Measurements from ENCODE around the gene NCAPH2.

The NCAPH2 gene

GRCh38 chr22:50507991-50508884 is at the start of gene NCAPH2:
Gene NCAPH2 (plus strand): TSS chr22:50508224. CDS start chr22:50508338, 114 bp downstream.
- DNase-seq: peak; percentile 37

- DNase-seq: no peak
Measured at GRCh38 chr22:50459016-50459415, 49.0 kb upstream of the NCAPH2 start.

- no peak for DNase-seq
Measured at GRCh38 chr22:50459496-50460140, 48.4 kb upstream of the NCAPH2 start.

- DNase-seq: no peak
Measured at GRCh38 chr22:50460938-50461337, 47.1 kb upstream of the NCAPH2 start.

GRCh38 chr22:50461536-50461935 is 46.5 kb upstream of the NCAPH2 start:
- DNase-seq: no peak

- DNase-seq: no peak
Measured at GRCh38 chr22:50461979-50462540, 46.0 kb upstream of the NCAPH2 start.

- DNase-seq: no peak
Measured at GRCh38 chr22:50463188-50463900, 44.7 kb upstream of the NCAPH2 start.

- no peak for DNase-seq
Measured at GRCh38 chr22:50464451-50464850, 43.6 kb upstream of the NCAPH2 start.

GRCh38 chr22:50465066-50465930 is 42.7 kb upstream of the NCAPH2 start:
- DNase-seq: no peak

GRCh38 chr22:50467341-50467740 is 40.7 kb upstream of the NCAPH2 start:
- no peak for DNase-seq

- DNase-seq: no peak
Measured at GRCh38 chr22:50467773-50468440, 40.1 kb upstream of the NCAPH2 start.

- DNase-seq: no peak
Measured at GRCh38 chr22:50468626-50469025, 39.4 kb upstream of the NCAPH2 start.

- no peak for DNase-seq
Measured at GRCh38 chr22:50469377-50470305, 38.4 kb upstream of the NCAPH2 start.

- no peak for DNase-seq
Measured at GRCh38 chr22:50470491-50470890, 37.5 kb upstream of the NCAPH2 start.

- DNase-seq: no peak
Measured at GRCh38 chr22:50471197-50471847, 36.7 kb upstream of the NCAPH2 start.

- no peak for DNase-seq
Measured at GRCh38 chr22:50471962-50472361, 36.1 kb upstream of the NCAPH2 start.

GRCh38 chr22:50473088-50473487 is 34.9 kb upstream of the NCAPH2 start:
- no peak for DNase-seq

- DNase-seq: no peak
Measured at GRCh38 chr22:50473855-50474671, 34.0 kb upstream of the NCAPH2 start.

All from NCI-H2029 treated with DMSO at 0.1 percent for 48 hours (cell line).